22Rv1 (cell line): ENCODE results near the gene PTK7.
"Not testable (repeated sequence)": the region's sequence is repeated elsewhere in the genome, so short reads cannot be mapped to it uniquely, and the experiment has no call there.

ENCODE experiments used
- H3K27ac ChIP-seq: fragments of 450-650 bp; 2 replicates; pipeline ENCODE4 v1.5.1; 2017
- ZFX ChIP-seq: fragments of 450-650 bp; IDR thresholded peaks from 2 replicates; pipeline ENCODE4 v1.6.1; 2017; ENCODE audit warnings: antibody characterized with exemption, borderline replicate concordance
- TF ChIP-seq, protein P1 (sequence below): fragments of 450-650 bp; IDR thresholded peaks from 2 replicates; pipeline ENCODE4 v1.5.1; 2017; ENCODE audit warnings: mild to moderate bottlenecking

PTK7 gene

GRCh38 chr6:43035495-43036194 is 40.5 kb upstream of the PTK7 start:
- H3K27ac ChIP-seq, result no peak overlapping the region
- TF ChIP-seq ZFX, result no peak
- TF ChIP-seq, protein P1, sequence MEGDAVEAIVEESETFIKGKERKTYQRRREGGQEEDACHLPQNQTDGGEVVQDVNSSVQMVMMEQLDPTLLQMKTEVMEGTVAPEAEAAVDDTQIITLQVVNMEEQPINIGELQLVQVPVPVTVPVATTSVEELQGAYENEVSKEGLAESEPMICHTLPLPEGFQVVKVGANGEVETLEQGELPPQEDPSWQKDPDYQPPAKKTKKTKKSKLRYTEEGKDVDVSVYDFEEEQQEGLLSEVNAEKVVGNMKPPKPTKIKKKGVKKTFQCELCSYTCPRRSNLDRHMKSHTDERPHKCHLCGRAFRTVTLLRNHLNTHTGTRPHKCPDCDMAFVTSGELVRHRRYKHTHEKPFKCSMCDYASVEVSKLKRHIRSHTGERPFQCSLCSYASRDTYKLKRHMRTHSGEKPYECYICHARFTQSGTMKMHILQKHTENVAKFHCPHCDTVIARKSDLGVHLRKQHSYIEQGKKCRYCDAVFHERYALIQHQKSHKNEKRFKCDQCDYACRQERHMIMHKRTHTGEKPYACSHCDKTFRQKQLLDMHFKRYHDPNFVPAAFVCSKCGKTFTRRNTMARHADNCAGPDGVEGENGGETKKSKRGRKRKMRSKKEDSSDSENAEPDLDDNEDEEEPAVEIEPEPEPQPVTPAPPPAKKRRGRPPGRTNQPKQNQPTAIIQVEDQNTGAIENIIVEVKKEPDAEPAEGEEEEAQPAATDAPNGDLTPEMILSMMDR, result no peak

DNA sequence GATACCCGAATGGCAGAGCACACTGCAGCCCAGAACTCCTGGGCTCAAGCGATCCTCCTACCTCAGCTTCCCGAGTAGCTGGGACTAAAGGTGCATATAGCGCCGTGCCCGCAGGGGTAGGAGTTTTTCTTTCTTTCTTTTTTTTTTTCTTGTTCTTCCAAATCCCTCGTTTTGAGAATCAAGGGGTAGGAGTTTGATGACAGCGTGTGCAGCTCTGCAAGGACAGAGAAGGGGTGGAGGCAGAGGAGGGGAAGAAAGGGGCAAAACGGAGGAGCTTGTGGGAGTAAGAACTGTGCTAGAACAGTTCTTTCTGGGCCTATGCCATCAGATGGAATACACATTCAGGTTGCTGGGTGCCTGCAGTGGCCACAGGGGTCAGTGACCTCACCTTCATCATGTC is 39.4 kb upstream of the PTK7 start:
- H3K27ac ChIP-seq, result no peak overlapping the region
- TF ChIP-seq, protein P1, result no peak
- TF ChIP-seq ZFX, result no peak

DNA sequence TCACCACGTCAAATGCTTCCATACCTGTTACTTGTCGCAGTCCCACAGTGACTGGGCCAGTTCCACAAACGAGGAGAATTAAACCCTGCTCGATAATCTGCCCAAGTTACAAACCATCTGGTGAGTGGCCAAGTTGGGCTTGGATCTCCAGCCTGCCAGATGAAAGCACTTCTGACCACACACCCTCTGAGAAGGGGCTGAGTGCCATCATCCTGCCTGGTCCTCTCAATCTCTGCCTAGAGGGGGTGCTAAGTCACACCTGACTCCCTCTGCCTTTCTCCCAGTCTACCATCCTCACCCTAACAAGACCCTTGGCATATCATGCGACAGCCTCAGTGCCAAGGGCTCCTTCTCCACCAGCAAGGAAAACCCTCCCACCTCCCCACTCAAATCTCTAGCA is 38.9 kb upstream of the PTK7 start:
- no peak overlapping the region for H3K27ac ChIP-seq
- TF ChIP-seq, protein P1, result no peak
- no peak for TF ChIP-seq ZFX

- H3K27ac ChIP-seq, result no peak overlapping the region
- TF ChIP-seq ZFX, result no peak
- TF ChIP-seq, protein P1, result no peak
Observed at GRCh38 chr6:43037706-43038105, 38.4 kb upstream of the PTK7 start.

DNA sequence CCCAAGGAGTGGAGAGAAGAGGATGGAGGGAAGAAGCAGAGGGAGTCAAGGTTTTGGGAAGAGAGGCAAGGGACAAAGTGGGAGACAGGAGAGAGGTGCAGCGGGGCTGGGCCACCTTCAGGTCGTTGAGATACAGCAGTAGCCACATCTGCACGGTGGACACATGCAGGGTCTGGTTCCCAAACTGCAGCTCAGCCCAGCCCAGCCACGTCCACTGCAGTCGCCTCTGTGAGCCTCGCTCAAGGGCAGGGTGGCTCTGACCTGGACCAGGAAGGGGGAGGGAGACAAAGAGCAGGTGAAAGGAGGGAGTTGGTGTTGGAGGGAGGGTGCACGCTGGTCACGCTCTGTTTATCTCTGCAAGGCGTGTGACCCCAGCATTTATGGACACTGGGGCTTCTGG is 37.4 kb upstream of the PTK7 start:
- TF ChIP-seq ZFX, result no peak
- TF ChIP-seq, protein P1, result no peak
- H3K27ac ChIP-seq, result no peak overlapping the region

- TF ChIP-seq ZFX, result no peak
- TF ChIP-seq, protein P1, result no peak
- H3K27ac ChIP-seq, result no peak overlapping the region
Observed at GRCh38 chr6:43040542-43041257, 35.4 kb upstream of the PTK7 start.

GRCh38 chr6:43041475-43041874 is 34.6 kb upstream of the PTK7 start:
- not testable (repeated sequence) for H3K27ac ChIP-seq
